Suppressor macrophage treated with lipopolysaccharide for 1 hour (primary cell): ENCODE results near the gene IDH3B.

Experiments used
- DNase-seq, 3 donors: peaks; one replicate each; pipeline ENCODE4 v3.0.0-alpha.2; 2020 to 2022

Gene IDH3B

DNA sequence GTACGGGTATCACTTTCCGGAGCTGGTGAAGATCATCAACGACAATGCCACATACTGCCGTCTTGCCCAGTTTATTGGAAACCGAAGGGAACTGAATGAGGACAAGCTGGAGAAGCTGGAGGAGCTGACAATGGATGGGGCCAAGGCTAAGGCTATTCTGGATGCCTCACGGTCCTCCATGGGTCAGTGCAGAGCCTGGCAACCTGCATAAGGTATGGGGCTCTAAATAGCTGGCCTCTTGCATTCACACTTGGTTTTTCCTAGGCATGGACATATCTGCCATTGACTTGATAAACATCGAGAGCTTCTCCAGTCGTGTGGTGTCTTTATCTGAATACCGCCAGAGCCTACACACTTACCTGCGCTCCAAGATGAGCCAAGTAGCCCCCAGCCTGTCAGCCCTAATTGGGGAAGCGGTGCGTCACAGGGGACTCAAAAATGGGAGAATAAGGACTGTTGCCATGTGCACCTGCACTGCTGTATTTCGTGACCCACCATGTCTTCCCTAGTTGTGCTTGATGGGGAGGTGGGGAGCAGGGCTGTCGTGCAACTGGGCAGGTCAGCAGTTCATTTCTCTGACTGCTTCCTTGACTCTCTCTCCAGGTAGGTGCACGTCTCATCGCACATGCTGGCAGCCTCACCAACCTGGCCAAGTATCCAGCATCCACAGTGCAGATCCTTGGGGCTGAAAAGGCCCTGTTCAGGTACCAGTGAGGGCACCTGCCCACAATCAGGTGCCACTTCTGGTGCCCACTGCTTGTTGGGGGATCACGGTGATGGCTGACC, 8.5 kb downstream of the IDH3B start:
- DNase-seq: no peak

DNA sequence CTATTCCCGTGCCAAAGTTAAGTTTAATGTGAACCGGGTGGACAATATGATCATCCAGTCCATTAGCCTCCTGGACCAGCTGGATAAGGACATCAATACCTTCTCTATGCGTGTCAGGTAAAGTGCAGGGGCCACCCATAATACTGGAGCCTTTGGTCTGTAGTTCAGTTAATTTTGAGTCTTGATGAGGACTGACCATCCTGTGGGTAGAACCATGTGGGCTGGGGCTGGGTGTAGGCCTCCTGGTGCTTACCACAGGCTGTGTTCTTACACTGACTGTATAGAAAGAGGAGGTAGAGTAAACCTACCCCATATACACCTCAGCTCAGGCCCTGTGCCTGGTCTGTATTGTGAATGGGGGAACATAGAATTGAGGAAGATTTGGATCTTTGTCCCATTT, 9.2 kb downstream of the IDH3B start:
- no peak for DNase-seq

DNA sequence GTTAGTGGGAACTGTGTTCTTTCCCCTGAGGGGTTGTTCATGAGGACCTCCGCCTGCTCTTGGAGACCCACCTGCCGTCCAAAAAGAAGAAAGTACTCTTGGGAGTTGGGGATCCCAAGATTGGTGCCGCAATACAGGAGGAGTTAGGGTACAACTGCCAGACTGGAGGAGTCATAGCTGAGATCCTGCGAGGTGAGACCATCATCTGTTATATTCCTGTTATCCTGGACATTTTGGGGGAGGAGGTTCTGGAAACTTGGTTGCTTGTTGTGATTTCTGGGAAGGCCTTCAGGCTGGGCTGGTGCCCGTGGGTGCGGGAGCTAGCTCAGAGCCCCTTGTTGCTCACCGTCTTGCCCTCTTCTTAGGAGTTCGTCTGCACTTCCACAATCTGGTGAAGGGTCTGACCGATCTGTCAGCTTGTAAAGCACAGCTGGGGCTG, 9.6 kb downstream of the IDH3B start:
- no peak for DNase-seq

- no peak for DNase-seq
These were observed 10.2 kb downstream of the IDH3B start for GRCh38 chr20:2653556-2654383.

GRCh38 chr20:2652724-2653555, 11.1 kb downstream of the IDH3B start:
- DNase-seq: peak; percentile 32 to 70 (median 52)

DNA sequence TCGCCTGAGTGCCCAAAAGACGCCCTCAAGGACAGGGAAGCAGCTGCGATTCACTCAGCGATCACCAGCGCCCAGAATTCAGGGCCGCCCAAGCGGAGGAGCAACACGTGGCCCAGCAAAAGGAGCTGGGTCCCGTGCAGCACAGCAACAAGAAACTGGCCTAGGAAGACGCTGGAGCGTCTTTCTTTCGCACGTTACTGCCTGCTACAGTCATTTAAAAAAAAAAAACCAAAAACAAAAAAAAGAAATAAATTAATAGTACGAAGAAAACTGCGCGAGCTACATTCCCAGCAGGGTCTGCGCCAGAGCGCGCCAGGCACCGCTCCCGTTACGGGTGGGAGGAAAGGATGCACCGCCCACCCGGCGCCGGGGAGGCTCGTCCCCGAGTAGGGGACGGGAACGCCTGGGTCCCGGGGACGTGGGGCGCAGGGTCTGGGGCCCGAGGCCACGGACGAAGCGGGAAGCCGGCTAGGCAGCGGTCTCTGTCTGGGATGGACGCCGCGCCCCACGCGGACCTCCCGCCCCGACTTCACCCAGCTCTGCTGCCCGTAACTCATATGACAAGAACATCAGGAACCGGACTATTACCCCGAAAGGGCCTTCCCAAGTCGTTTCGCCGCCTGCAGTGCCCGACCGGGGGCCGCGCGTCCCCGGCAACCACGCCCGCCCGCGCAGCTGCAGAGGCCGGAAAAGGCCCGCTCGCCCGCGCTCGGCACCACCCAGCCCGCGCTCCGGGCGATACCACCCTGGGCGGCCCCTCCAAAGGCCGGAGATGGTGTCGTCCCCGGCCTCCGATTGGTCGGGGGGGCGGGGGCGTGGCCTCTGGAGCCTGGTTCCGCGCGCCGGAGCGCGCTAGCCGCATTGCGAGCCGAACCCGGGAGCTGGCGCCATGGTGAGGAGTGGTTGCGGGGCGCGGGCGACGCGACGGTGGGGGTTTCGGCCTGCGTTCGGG, 12.0 kb downstream of the IDH3B start, which contains the start of gene NOP56:
Gene NOP56, plus strand, starts transcription at position 861 of the 952 bp plus-strand sequence. Its CDS starts 29 bp downstream, at position 890.
- DNase-seq: peak; percentile 90 to 97 (median 96)

- DNase-seq: no peak
These were observed 20.3 kb downstream of the IDH3B start for GRCh38 chr20:2643708-2644107.

GRCh38 chr20:2640899-2641298, 23.1 kb downstream of the IDH3B start:
- no peak for DNase-seq

DNA sequence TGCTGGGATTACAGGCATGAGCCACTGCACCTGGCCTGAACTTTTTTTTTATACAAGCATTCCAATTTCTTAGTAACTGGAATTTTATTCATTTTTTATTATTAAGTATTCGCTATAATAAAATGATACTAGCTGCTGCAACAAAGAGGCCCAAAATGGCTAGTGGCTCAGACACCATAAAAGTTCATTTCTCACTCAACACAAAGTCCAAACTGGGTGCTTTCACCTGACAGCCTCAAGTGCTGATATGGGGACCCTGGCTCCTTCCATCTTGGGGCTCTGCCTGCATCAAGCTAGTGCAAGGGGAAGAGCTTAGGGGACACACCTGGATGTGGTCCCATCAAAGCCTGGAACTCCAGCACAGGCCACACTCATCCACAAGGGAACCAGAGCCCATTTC, 23.8 kb downstream of the IDH3B start:
- no peak for DNase-seq

GRCh38 chr20:2637246-2637645, 26.8 kb downstream of the IDH3B start:
- no peak for DNase-seq

- no peak for DNase-seq
These were observed 30.6 kb downstream of the IDH3B start for GRCh38 chr20:2633381-2633780.

DNA sequence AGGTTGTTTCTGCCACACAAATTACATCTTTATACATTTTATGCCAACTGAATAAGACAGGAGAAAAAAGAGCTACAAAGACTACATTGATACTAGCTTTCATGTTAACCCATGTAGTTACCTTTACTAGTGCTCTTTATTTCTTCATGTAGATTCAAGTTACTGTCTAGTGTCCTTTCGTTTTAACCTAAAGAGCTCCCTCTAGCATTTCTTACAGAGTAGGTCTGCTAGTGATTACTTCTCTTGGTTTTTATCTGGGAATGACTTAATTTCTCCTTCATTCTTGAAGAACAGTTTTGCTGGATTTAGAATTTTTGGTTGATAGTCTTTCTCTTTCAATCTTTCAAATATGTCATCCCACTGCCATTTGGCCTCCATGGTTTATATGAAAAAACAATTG, 32.8 kb downstream of the IDH3B start:
- no peak for DNase-seq

- no peak for DNase-seq
These were observed 37.0 kb downstream of the IDH3B start for GRCh38 chr20:2626853-2627541.

- DNase-seq: no peak
These were observed 39.0 kb downstream of the IDH3B start for GRCh38 chr20:2625062-2625461.

DNA sequence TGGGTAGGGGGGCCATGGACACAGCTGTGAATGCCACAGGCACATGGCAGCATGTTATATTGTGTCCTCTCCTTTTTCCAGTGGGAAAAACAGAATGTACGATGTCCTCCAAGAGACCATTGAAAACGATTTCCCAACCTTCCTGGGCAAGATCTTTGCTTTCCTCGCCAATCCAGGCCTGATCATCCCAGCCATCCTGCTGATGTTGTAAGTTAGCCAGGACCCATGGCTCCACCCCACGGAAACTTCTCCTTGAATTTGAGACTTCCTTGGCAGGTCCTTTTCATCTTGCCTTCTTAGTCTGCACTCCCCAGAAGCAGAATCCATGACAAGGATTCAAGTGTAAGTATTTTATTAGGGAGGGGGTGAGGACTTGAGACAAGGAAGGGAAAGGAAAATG, 39.8 kb downstream of the IDH3B start:
- no peak for DNase-seq

DNA sequence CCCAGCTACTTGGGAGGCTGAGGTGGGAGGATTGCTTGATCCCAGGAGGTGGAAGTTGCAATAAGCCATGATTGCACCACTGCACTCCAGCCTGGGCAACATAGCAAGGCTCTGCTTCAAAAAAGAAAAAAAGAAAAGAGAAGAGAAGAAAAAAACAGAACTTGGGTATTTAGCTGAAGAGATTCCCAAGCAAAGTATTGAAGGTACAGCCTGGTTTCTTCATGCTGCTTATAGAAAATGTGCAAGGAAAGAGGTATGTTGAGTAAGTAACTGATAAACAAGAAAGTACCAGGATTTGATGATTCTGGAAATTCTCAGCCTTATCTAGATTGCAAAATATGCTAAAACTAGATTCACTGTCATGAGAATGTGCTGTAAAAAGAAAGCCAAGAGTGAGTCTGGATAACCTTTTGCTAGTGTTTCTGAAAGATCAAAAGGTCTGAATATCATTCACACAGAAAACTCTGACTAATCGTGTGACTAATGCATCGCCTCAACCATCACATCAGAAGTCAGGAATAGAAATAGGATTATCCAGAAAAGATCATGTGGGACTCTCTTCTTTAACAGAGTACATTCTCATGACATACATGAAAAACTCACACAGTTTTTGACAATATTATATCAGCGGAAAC, 43.9 kb downstream of the IDH3B start:
- DNase-seq: peak; percentile 13 to 61 (median 42)

DNA sequence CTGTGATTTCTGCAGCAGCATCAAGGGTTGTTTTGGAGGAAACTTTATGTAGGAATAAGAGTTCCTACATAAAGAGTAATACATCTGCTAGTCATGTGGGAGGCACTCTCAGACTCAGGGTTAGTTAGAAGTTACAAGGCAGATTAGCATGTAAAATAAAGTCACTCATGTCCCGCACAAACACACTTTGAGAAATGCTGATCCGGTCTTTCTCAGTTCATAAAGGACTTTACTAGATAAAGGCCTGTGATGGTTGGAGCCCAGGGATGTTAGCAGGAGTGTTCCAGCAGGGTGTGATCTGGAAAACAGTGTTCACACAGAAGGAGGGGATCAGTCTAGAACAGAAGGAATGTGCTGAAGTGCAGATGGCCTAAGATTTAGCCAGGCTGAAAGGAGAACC, 44.7 kb downstream of the IDH3B start:
- no peak for DNase-seq

DNA sequence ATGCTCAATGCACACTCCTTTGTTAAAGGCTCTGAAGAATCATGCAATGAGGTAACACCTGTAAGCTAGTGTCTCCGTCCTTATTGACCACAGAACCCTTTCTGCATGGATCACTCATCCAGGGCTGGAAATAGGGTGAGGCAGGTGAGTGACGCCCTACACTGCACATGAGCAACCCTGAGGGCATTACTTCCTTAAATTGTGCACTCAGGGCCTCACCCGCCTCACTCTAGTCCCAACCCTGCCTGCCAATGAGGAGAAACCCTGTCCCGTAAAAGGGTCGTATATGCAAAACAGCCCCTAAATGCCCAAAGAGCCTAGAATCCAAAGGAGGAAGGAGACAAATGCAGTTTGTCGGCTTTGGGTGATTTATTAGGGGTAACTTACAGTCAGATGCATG, 45.2 kb downstream of the IDH3B start:
- DNase-seq: no peak

DNA sequence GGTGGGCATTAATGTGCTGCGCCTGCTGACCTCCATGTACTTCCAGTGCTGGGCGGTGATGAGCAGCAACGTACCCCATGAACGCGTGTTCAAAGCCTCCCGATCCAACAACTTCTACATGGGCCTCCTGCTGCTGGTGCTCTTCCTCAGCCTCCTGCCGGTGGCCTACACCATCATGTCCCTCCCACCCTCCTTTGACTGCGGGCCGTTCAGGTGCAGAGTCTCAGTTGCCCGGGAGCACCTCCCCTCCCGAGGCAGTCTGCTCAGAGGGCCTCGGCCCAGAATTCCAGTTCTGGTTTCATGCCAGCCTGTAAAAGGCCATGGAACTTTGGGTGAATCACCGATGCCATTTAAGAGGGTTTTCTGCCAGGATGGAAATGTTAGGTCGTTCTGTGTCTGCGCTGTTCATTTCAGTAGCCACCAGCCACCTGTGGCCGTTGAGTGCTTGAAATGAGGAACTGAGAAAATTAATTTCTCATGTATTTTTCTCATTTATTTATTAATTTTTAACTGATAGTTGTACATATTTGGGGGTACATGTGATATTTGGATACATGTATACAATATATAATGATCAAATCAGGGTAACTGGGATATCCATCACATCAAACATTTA, 46.8 kb downstream of the IDH3B start:
- DNase-seq: no peak

DNA sequence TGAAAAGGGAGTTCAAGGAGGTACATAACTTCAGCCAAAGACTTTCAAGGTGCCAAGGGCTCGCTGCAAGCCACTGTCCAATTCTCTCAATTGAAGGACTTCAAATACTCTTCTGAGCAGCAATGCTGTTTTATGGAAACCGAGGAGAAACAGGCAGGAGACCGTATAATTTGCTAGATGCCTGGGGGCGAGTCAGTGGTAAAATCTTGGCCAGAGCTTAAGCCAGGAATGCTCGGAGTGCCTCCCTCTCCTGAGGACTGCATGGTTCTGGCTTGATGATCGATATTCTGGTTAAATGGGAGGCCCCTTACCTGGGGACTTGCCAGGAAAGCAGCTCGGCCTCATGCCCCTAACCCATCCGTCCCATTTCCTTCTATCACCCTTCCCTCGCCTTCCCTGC, 47.4 kb downstream of the IDH3B start:
- DNase-seq: no peak
